SK-N-SH (cell line): Measurements from ENCODE around the gene LRMDA. TPM values are rescaled to one million over a fixed set of nuclear protein-coding genes. Genes with fewer than 3 reads are reported as not detected.

Experiments
- CTCF ChIA-PET: fragments of 300-600, 350-600 bp; formaldehyde crosslinking; extraction: SDS; loops from one replicate; lab custom pipeline; 2021; lab: Yijun Ruan, JAX
- POLR2A ChIA-PET: fragments of 350-600 bp; sonication (Branson Sonifier 250); formaldehyde crosslinking; extraction: SDS; loops from one replicate; lab custom pipeline; 2020; ENCODE audit warnings: antibody characterized with exemption, inconsistent platforms; lab: Yijun Ruan, JAX
- DNase-seq: peaks from one replicate; pipeline ENCODE4 v3.0.0; 2012
- H2AFZ ChIP-seq: fragments of 200-600 bp; sonication (generic); 2 replicates; pipeline ENCODE4 v1.8.1; 2016; ENCODE audit warnings: antibody characterized with exemption, mild to moderate bottlenecking, low read depth
- H3F3A ChIP-seq: fragments of 200-600 bp; sonication (generic); replicated peaks from 2 replicates; pipeline ENCODE3; 2016; ENCODE audit warnings: antibody characterized with exemption, mild to moderate bottlenecking; ENCODE audit not compliant: insufficient read depth
- H3K27ac ChIP-seq, 2 experiments: fragments of 200-500 bp in 1 of 2; fragments of 200-600 bp in 1 of 2; sonication (Bioruptor generic) in 1 of 2; sonication (generic), shearing (Covaris generic) in 1 of 2; 2 replicates each; pipeline versions ENCODE4 v1.5.1 to v1.6.1; 2014 to 2016; ENCODE audit warnings: low read depth in 2 of 2, inconsistent platforms in 1 of 2, low read length in 1 of 2, mild to moderate bottlenecking in 1 of 2, mixed read lengths in 1 of 2
- H3K27me3 ChIP-seq: fragments of 200-600 bp; sonication (generic), shearing (Covaris generic); 2 replicates; pipeline ENCODE4 v1.6.1; 2016; ENCODE audit warnings: mixed run types; ENCODE audit not compliant: insufficient read depth
- H3K36me3 ChIP-seq, 2 experiments: fragments of 200-500 bp in 1 of 2; fragments of 200-600 bp in 1 of 2; sonication (Bioruptor generic) in 1 of 2; sonication (generic) in 1 of 2; replicated peaks in 1 of 2; 2 replicates each; pipeline versions ENCODE3 to v1.5.1; 2014 to 2016; ENCODE audit warnings: low read length in 1 of 2, mild to moderate bottlenecking in 1 of 2; ENCODE audit not compliant: insufficient read depth in 2 of 2, control insufficient read depth in 1 of 2
- H3K4me1 ChIP-seq, 2 experiments: fragments of 200-500 bp in 1 of 2; fragments of 200-600 bp in 1 of 2; sonication (Bioruptor generic) in 1 of 2; sonication (generic), shearing (Covaris generic) in 1 of 2; 2 replicates each; pipeline versions ENCODE4 v1.5.1 to v1.6.1; 2014 to 2016; ENCODE audit warnings: low read depth in 1 of 2, low read length in 1 of 2, mixed run types in 1 of 2; ENCODE audit not compliant: insufficient read depth in 2 of 2, control insufficient read depth in 1 of 2
- H3K4me2 ChIP-seq: fragments of 200-600 bp; sonication (generic), shearing (Covaris generic); 2 replicates; pipeline ENCODE4 v1.6.1; 2017; ENCODE audit warnings: mixed run types
- H3K4me3 ChIP-seq, 2 experiments: fragments of 200-500 bp in 1 of 2; fragments of 200-600 bp in 1 of 2; sonication (Bioruptor generic) in 1 of 2; sonication (generic), shearing (Covaris generic) in 1 of 2; 2 replicates each; pipeline versions ENCODE4 v1.5.1 to v1.8.1; 2014 to 2016; ENCODE audit warnings: low read depth in 2 of 2, inconsistent platforms in 1 of 2, low read length in 1 of 2, mild to moderate bottlenecking in 1 of 2, mixed read lengths in 1 of 2, moderate library complexity in 1 of 2
- H3K79me2 ChIP-seq: fragments of 200-600 bp; sonication (generic); 2 replicates; pipeline ENCODE4 v1.8.1; 2017; ENCODE audit warnings: mild to moderate bottlenecking; ENCODE audit not compliant: insufficient read depth
- H3K9ac ChIP-seq: fragments of 200-600 bp; sonication (generic); 2 replicates; pipeline ENCODE4 v1.6.1; 2017; ENCODE audit warnings: mixed run types
- H3K9me2 ChIP-seq: fragments of 200-600 bp; sonication (generic); 2 replicates; pipeline ENCODE4 v1.6.1; 2017; ENCODE audit warnings: mixed run types
- H3K9me3 ChIP-seq: fragments of 200-600 bp; sonication (generic); 2 replicates; pipeline ENCODE4 v1.6.1; 2017; ENCODE audit warnings: mixed run types, mild to moderate bottlenecking, moderate library complexity
- H4K20me1 ChIP-seq: fragments of 200-600 bp; sonication (generic); 2 replicates; pipeline ENCODE4 v1.6.1; 2017; ENCODE audit warnings: mild to moderate bottlenecking, mixed run types; ENCODE audit not compliant: insufficient read depth
- CHD2 ChIP-seq: fragments of 150-350 bp; IDR thresholded peaks from 2 replicates; pipeline ENCODE4 v1.6.1; 2018; ENCODE audit warnings: low read length; ENCODE audit not compliant: partially characterized antibody
- ELF1 ChIP-seq: IDR thresholded peaks from 2 replicates; pipeline ENCODE4 v1.4.0; 2012
- EZH2phosphoT487 ChIP-seq: fragments of 200-600 bp; sonication (generic); IDR thresholded peaks from 2 replicates; pipeline ENCODE4 v1.6.1; 2017; ENCODE audit warnings: low read depth, mixed run types, mild to moderate bottlenecking, antibody characterized with exemption, moderate library complexity, borderline replicate concordance
- FOSL2 ChIP-seq: IDR thresholded peaks from 2 replicates; pipeline ENCODE4 v1.4.0; 2012; ENCODE audit warnings: low read depth, mild to moderate bottlenecking, moderate library complexity, borderline replicate concordance
- FOXJ3 ChIP-seq: sonication (generic); formaldehyde crosslinking; IDR thresholded peaks from 2 replicates; pipeline ENCODE4 v1.5.1; 2020; ENCODE audit warnings: mild to moderate bottlenecking, missing genetic modification reagents
- GATA2 ChIP-seq: sonication (generic); formaldehyde crosslinking; IDR thresholded peaks from 2 replicates; pipeline ENCODE4 v1.5.0; 2020; ENCODE audit warnings: mild to moderate bottlenecking, missing genetic modification reagents
- MEF2A ChIP-seq: IDR thresholded peaks from 2 replicates; pipeline ENCODE4 v1.4.0; 2012; ENCODE audit warnings: low read depth, borderline replicate concordance
- SIN3A ChIP-seq: IDR thresholded peaks from 2 replicates; pipeline ENCODE4 v1.6.1; 2012; ENCODE audit warnings: low read depth, mild to moderate bottlenecking, low read length, moderate library complexity, borderline replicate concordance
- WGBS: methylation state at CpG from one replicate; pipeline ENCODE4 v1.1.6; 2017; ENCODE audit warnings: low lambda C conversion rate; 5-methylcytosine and 5-hydroxymethylcytosine counted together
- polyA plus RNA-seq, 3 experiments: library from polyadenylated mRNA; depleted of rRNA; stranded (reverse); fragments of >200 nt; gene quantifications; 2 replicates each; pipeline ENCODE4 v1.2.3, GENCODE V29; 2012
- TF ChIP-seq, protein P1 (sequence below): IDR thresholded peaks from 2 replicates; pipeline ENCODE4 v1.6.1; 2012; ENCODE audit warnings: mild to moderate bottlenecking, low read depth, low read length, moderate library complexity
- TF ChIP-seq, protein P2 (sequence below): fragments of 200-600 bp; sonication (generic); IDR thresholded peaks from 2 replicates; pipeline ENCODE4 v1.6.1; 2017; ENCODE audit warnings: antibody characterized with exemption, mild to moderate bottlenecking, moderate library complexity
- TF ChIP-seq, protein P3 (sequence below): IDR thresholded peaks from 2 replicates; pipeline ENCODE4; 2012
- TF ChIP-seq, protein P4 (sequence below): fragments of 150-350 bp; IDR thresholded peaks from 2 replicates; pipeline ENCODE4 v1.6.1; 2017; ENCODE audit warnings: antibody characterized with exemption, low read length, low read depth, borderline replicate concordance

LRMDA gene
- polyA plus RNA-seq, 1 of the 3 experiments (the other 2 are of a cell fraction): 0.95 TPM

DNA sequence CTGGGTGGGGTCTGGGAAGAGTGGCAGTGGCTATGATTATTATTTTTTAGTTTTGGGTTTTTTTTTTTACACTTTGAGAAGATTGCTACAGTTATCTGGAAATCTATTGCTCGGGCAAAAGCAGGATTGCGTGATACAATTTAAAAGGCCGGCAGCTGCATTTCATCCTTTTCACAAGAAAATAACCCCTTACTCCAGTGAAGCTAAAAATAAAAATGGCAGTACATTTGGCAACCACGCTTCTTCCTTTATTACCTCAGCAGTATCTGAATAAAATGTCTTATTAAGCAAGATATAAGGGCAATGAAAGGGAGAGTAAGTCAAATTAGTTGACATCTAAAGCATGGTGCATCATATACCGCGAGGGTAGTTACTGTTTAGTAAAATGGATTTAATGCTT lies 496.8 kb downstream of the LRMDA start:
- Histone ChIP-seq H3K79me2 (no peaks in the 10 kb centered on the region), H3K4me2 (no peak overlapping the region), H3K36me3 (no peaks in the 10 kb centered on the region), H3K27ac (no peak overlapping the region), H3K9me3 (no peaks in the 10 kb centered on the region), H3K4me1 (no peaks in the 10 kb centered on the region), H3F3A (no peaks in the 10 kb centered on the region), H3K4me3 (no peak overlapping the region), H3K9me2 (no peaks in the 10 kb centered on the region), H4K20me1 (no peaks in the 10 kb centered on the region), H2AFZ (no peak overlapping the region), H3K27me3 (no peaks in the 10 kb centered on the region; the same call in 1 of the 2 replicates), H3K9ac (no peak overlapping the region)
- CTCF ChIA-PET: interaction anchor here (1.1 to 1.4 kb wide), 2 partner anchors 9 to 12 kb away, joined by 3 read pairs; no protein-coding TSS in a partner anchor
- WGBS: 80% methylated on average over 6 of the region's 6 CpGs
- DNase-seq: no peak
- POLR2A ChIA-PET: no interaction called here
- TF ChIP-seq, protein P1, sequence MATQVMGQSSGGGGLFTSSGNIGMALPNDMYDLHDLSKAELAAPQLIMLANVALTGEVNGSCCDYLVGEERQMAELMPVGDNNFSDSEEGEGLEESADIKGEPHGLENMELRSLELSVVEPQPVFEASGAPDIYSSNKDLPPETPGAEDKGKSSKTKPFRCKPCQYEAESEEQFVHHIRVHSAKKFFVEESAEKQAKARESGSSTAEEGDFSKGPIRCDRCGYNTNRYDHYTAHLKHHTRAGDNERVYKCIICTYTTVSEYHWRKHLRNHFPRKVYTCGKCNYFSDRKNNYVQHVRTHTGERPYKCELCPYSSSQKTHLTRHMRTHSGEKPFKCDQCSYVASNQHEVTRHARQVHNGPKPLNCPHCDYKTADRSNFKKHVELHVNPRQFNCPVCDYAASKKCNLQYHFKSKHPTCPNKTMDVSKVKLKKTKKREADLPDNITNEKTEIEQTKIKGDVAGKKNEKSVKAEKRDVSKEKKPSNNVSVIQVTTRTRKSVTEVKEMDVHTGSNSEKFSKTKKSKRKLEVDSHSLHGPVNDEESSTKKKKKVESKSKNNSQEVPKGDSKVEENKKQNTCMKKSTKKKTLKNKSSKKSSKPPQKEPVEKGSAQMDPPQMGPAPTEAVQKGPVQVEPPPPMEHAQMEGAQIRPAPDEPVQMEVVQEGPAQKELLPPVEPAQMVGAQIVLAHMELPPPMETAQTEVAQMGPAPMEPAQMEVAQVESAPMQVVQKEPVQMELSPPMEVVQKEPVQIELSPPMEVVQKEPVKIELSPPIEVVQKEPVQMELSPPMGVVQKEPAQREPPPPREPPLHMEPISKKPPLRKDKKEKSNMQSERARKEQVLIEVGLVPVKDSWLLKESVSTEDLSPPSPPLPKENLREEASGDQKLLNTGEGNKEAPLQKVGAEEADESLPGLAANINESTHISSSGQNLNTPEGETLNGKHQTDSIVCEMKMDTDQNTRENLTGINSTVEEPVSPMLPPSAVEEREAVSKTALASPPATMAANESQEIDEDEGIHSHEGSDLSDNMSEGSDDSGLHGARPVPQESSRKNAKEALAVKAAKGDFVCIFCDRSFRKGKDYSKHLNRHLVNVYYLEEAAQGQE: no peak
- TF ChIP-seq GATA2 (CRISPR knock-in tag) (no peak), MEF2A (no peak), EZH2phosphoT487 (no peak), FOXJ3 (CRISPR knock-in tag) (no peak), FOSL2 (no peak), CHD2 (no peak), ELF1 (no peak), SIN3A (no peak)
- TF ChIP-seq, protein P2, sequence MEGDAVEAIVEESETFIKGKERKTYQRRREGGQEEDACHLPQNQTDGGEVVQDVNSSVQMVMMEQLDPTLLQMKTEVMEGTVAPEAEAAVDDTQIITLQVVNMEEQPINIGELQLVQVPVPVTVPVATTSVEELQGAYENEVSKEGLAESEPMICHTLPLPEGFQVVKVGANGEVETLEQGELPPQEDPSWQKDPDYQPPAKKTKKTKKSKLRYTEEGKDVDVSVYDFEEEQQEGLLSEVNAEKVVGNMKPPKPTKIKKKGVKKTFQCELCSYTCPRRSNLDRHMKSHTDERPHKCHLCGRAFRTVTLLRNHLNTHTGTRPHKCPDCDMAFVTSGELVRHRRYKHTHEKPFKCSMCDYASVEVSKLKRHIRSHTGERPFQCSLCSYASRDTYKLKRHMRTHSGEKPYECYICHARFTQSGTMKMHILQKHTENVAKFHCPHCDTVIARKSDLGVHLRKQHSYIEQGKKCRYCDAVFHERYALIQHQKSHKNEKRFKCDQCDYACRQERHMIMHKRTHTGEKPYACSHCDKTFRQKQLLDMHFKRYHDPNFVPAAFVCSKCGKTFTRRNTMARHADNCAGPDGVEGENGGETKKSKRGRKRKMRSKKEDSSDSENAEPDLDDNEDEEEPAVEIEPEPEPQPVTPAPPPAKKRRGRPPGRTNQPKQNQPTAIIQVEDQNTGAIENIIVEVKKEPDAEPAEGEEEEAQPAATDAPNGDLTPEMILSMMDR: no peak
- TF ChIP-seq, protein P3, sequence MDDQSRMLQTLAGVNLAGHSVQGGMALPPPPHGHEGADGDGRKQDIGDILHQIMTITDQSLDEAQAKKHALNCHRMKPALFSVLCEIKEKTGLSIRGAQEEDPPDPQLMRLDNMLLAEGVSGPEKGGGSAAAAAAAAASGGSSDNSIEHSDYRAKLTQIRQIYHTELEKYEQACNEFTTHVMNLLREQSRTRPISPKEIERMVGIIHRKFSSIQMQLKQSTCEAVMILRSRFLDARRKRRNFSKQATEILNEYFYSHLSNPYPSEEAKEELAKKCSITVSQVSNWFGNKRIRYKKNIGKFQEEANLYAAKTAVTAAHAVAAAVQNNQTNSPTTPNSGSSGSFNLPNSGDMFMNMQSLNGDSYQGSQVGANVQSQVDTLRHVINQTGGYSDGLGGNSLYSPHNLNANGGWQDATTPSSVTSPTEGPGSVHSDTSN: no peak
- TF ChIP-seq, protein P4, sequence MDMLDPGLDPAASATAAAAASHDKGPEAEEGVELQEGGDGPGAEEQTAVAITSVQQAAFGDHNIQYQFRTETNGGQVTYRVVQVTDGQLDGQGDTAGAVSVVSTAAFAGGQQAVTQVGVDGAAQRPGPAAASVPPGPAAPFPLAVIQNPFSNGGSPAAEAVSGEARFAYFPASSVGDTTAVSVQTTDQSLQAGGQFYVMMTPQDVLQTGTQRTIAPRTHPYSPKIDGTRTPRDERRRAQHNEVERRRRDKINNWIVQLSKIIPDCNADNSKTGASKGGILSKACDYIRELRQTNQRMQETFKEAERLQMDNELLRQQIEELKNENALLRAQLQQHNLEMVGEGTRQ: no peak
